Ovary (tissue), 3 donors: ENCODE measurements around the gene PLEKHA3.

Experiments
- CTCF ChIP-seq, 3 donors: fragments of 450-650 bp in 2 of 3; fragments of 200-600 bp in 1 of 3; IDR thresholded peaks; one replicate each; pipeline versions ENCODE4 v1.5.1 to v1.8.0; 2016 to 2022; ENCODE audit warnings: antibody characterized with exemption in 3 of 3, mild to moderate bottlenecking in 1 of 3
- EP300 ChIP-seq: sonication (generic); formaldehyde crosslinking; IDR thresholded peaks from one replicate; pipeline ENCODE4 v1.6.1; 2017; ENCODE audit warnings: antibody characterized with exemption
- POLR2A ChIP-seq: fragments of 450-650 bp; IDR thresholded peaks from one replicate; pipeline ENCODE4 v1.6.1; 2017; ENCODE audit warnings: antibody characterized with exemption, mild to moderate bottlenecking, moderate library complexity
- donor health status: DM: no; HTN: no; CAD: no.

DNA sequence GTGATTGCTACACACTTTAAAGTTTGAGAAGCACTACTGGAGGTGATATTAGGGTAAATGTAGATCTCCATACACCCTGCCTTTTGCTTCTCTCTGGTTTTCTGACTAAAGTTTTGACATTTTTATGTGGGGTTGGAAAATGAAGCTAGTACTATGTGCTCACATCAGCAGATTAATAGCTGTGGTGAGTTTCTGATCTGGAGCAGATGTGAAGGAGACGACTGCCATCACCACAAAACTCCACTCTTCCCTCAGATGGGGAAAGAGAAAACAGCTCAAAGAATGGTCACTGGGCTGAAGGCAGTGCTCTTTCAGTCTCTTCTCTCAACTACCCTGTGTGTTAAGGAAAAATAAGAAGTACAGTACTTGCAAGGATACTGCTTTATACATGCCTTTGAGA, 37.2 kb downstream of the PLEKHA3 start:
- TF ChIP-seq POLR2A (no peak), CTCF (IDR thresholded peaks at IDR 0.05) (no peak), EP300 (no peak)
